ENCODE data around the gene RRAS2. TPM values are rescaled to one million over a fixed set of nuclear protein-coding genes. Genes with fewer than 3 reads are reported as not detected.

Gene RRAS2
- polyA plus RNA-seq, 3 donors: 0.19 to 0.31 TPM; not detected in 1

DNA sequence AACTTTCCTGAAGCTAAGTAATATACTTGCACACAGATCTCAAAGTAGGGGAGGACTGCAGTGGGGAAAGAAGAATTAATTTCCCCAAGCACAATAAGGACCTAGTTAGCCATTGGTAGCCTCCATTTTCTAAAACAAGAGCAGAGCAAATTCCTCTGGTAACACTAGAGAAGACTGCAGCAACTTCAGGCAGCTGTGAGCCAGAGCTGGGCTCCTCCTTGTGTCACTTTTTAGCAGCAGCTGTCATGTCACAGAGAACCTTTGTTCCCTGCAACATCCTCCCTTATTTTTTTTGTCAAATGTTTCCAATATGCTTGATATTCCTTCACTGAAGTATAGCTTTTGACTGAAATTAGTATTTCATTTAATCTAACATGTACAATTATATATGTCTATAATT lies 54.4 kb downstream of the RRAS2 start:
- intact Hi-C loops (cut with micrococcal nuclease): no loop called here
- H3K9me3 ChIP-seq (replicated peaks in 1 of 2; ENCODE audit: control insufficient read depth in 1 of 2, insufficient read depth in 1 of 2, low read length in 2 of 2): no peaks in the 10 kb centered on the region
- peaks cover 1 to 2% (median 2%) of the 10 kb centered on the region in 3 donors for H3K27me3 Mint-ChIP-seq (ENCODE audit: low read depth in 3 of 3)

DNA sequence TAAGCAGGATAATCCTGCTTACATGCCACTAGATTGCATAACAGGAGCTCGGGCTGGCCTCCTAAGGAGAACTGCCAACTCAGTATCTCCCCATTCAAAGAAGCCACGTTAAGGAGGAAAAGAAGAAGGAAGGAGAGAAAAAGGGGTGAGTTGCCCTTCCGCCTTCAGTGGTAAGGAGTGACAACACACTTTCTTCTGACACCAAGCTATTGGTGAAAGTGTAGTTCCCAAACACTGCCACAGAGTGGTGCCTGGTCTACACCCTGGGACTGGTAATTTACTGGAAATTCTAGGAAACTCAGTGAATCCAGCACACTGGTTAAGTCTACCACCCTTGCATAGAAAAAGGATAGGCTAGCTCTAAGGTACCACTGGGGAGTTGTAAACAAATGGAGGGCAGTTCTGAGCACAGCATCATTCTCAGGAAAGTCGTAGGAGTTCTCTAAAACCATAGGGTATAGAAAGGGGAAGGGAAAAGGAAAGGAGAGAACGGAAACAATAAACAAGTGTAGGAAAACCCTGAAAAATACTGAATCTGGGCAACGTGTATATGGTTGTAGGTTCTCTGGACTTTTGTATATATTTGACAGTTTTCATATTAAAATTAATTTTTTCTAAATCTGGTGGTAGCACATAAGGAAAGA lies 58.2 kb downstream of the RRAS2 start:
- no peak overlapping the region for H3K4me3 Mint-ChIP-seq
- intact Hi-C loops (cut with micrococcal nuclease): no loop called here
- H3K79me2 ChIP-seq (ENCODE audit: insufficient read depth, low read length): no peaks in the 10 kb centered on the region
- no peak overlapping the region for H2AFZ ChIP-seq (ENCODE audit: insufficient read depth, low read depth, low read length, poor library complexity, severe bottlenecking)
- no peaks in the 10 kb centered on the region for H3K9me3 Mint-ChIP-seq
- H3K4me2 ChIP-seq (replicated peaks; ENCODE audit: extremely low read depth, low read length, poor library complexity, severe bottlenecking): peak overlapping the region; percentile 22
- no peaks in the 10 kb centered on the region for H3K4me1 Mint-ChIP-seq
- H3K4me3 ChIP-seq (replicated peaks in 1 of 3; ENCODE audit: low read depth in 2 of 3, low read length in 3 of 3): no peak overlapping the region
- H3K9ac ChIP-seq (ENCODE audit: insufficient read depth, low read length, poor library complexity, severe bottlenecking): no peak overlapping the region
- no peaks in the 10 kb centered on the region for H3K36me3 Mint-ChIP-seq
- no peak overlapping the region for H3K27ac Mint-ChIP-seq
- 14% methylated on average over 1 of the region's 6 CpGs for WGBS (ENCODE audit: insufficient coverage)
- DNase-seq: peak in 2 of 3 donors; percentile 4 to 29
- TF ChIP-seq, protein P1, sequence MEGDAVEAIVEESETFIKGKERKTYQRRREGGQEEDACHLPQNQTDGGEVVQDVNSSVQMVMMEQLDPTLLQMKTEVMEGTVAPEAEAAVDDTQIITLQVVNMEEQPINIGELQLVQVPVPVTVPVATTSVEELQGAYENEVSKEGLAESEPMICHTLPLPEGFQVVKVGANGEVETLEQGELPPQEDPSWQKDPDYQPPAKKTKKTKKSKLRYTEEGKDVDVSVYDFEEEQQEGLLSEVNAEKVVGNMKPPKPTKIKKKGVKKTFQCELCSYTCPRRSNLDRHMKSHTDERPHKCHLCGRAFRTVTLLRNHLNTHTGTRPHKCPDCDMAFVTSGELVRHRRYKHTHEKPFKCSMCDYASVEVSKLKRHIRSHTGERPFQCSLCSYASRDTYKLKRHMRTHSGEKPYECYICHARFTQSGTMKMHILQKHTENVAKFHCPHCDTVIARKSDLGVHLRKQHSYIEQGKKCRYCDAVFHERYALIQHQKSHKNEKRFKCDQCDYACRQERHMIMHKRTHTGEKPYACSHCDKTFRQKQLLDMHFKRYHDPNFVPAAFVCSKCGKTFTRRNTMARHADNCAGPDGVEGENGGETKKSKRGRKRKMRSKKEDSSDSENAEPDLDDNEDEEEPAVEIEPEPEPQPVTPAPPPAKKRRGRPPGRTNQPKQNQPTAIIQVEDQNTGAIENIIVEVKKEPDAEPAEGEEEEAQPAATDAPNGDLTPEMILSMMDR (IDR thresholded peaks at IDR 0.05): peak; percentile 23
- no peaks in the 10 kb centered on the region for H4K20me1 ChIP-seq (ENCODE audit: insufficient read depth, low read length)
- H3K27me3 ChIP-seq (ENCODE audit: control insufficient read depth in 2 of 2, insufficient read depth in 2 of 2, low read length in 2 of 2): no peaks in the 10 kb centered on the region
- peaks cover 0 to 10% (median 3%) of the 10 kb centered on the region in 3 donors for H3K27me3 Mint-ChIP-seq (ENCODE audit: low read depth in 3 of 3)
- no peak overlapping the region for H3K27ac ChIP-seq (ENCODE audit: low read depth in 1 of 2, low read length in 2 of 2)
- no peaks in the 10 kb centered on the region for H3K9me3 ChIP-seq (replicated peaks in 1 of 2; ENCODE audit: control insufficient read depth in 1 of 2, insufficient read depth in 1 of 2, low read length in 2 of 2)
- H3K4me1 ChIP-seq (ENCODE audit: control insufficient read depth in 1 of 2, insufficient read depth in 2 of 2, low read length in 2 of 2): peaks cover 6% of the 10 kb centered on the region in 2 donors
- H3K36me3 ChIP-seq (replicated peaks in 1 of 2; ENCODE audit: control insufficient read depth in 1 of 2, insufficient read depth in 2 of 2, low read length in 2 of 2): no peaks in the 10 kb centered on the region

More for the DNA sequence above, 54.4 kb downstream of the RRAS2 start:
- Histone ChIP-seq H3K27me3 (ENCODE audit: control insufficient read depth in 2 of 2, insufficient read depth in 2 of 2, low read length in 2 of 2) (no peaks in the 10 kb centered on the region), H4K20me1 (ENCODE audit: insufficient read depth, low read length) (no peaks in the 10 kb centered on the region), H3K79me2 (ENCODE audit: insufficient read depth, low read length) (no peaks in the 10 kb centered on the region), H3K4me2 (replicated peaks; ENCODE audit: extremely low read depth, low read length, poor library complexity, severe bottlenecking) (no peak overlapping the region), H2AFZ (ENCODE audit: insufficient read depth, low read depth, low read length, poor library complexity, severe bottlenecking) (no peak overlapping the region), H3K27ac (ENCODE audit: low read depth in 1 of 2, low read length in 2 of 2) (no peak overlapping the region), H3K9ac (ENCODE audit: insufficient read depth, low read length, poor library complexity, severe bottlenecking) (no peak overlapping the region), H3K4me3 (replicated peaks in 1 of 3; ENCODE audit: low read depth in 2 of 3, low read length in 3 of 3) (no peak overlapping the region), H3K36me3 (replicated peaks in 1 of 2; ENCODE audit: control insufficient read depth in 1 of 2, insufficient read depth in 2 of 2, low read length in 2 of 2) (no peaks in the 10 kb centered on the region), H3K4me1 (ENCODE audit: control insufficient read depth in 1 of 2, insufficient read depth in 2 of 2, low read length in 2 of 2) (peaks cover 6% of the 10 kb centered on the region in 2 donors)
- H3K4me1 Mint-ChIP-seq: no peaks in the 10 kb centered on the region
- H3K36me3 Mint-ChIP-seq: no peaks in the 10 kb centered on the region
- no peak for DNase-seq
- H3K4me3 Mint-ChIP-seq: no peak overlapping the region
- H3K9me3 Mint-ChIP-seq: no peaks in the 10 kb centered on the region
- H3K27ac Mint-ChIP-seq: no peak overlapping the region
- TF ChIP-seq, protein P1 (IDR thresholded peaks at IDR 0.05): no peak

All from CD14-positive monocyte (primary cell).